ENCODE data around the gene SEMA6B. TPM values are rescaled to one million over a fixed set of nuclear protein-coding genes. Genes with fewer than 3 reads are reported as not detected.

SEMA6B gene
- total and polyA plus RNA-seq, 2 of the 8 experiments (the other 6 are each of a cell fraction or from before 2014, with no cell fraction given): 31.3 to 54.4 TPM

DNA sequence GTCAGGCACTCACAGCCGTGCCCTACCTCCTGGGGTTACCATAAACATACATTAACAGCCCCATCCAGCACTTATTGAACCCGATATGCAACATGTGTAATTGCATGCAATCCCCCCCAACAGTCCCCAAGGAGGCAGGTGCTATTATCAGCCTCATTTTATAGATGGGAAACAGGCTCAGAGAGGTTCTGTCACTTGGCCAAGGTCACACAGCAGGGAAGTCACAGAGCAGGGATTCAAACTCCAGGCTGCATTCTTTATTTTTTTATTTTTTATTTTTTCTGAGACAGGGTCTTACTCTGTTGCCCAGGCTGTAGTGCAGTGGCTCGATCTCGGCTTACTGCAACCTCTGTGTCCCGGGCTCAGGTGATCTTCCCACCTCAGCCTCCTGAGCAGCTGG is 41.4 kb upstream of the SEMA6B start (continued):
- no peak for TF ChIP-seq SUZ12 (IDR thresholded peaks at IDR 0.05; ENCODE audit: low read length)
- TF ChIP-seq RBBP5 (IDR thresholded peaks at IDR 0.05; ENCODE audit: borderline replicate concordance, low read depth, low read length): no peak
- no peak for TF ChIP-seq BACH1 (IDR thresholded peaks at IDR 0.05; ENCODE audit: low read length)
- no peak for TF ChIP-seq CEBPB (IDR thresholded peaks at IDR 0.05; ENCODE audit: low read depth, low read length)
- TF ChIP-seq TEAD4 (IDR thresholded peaks at IDR 0.05; ENCODE audit: low read depth, low read length): no peak
- TF ChIP-seq JUN (IDR thresholded peaks at IDR 0.05; ENCODE audit: low read depth, low read length): no peak
- no peak for TF ChIP-seq YY1 (IDR thresholded peaks at IDR 0.05; ENCODE audit: low read depth, low read length)
- no peak for TF ChIP-seq TAF7 (optimal IDR thresholded peaks at IDR 0.05; ENCODE audit: borderline replicate concordance, low read depth, low read length)

All from H1 (cell line).